Upper lobe of left lung (tissue), 4 donors: ENCODE results near the gene CRYBG1.

Experiments
- POLR2A ChIP-seq, 4 donors: fragments of 450-650 bp; IDR thresholded peaks; one replicate each; pipeline ENCODE4 v1.5.1; 2016 to 2017; ENCODE audit warnings: antibody characterized with exemption in 4 of 4, mild to moderate bottlenecking in 2 of 4
- POLR2AphosphoS5 ChIP-seq, 2 donors: sonication (generic); formaldehyde crosslinking; IDR thresholded peaks; one replicate each; pipeline ENCODE4 v1.5.1; 2017; ENCODE audit warnings: antibody characterized with exemption in 2 of 2
- TF ChIP-seq, protein P1 (sequence below), 6 experiments: fragments of 450-650 bp in 4 of 6; fragments of 200-600 bp in 2 of 6; sonication (generic) in 2 of 6; IDR thresholded peaks; one replicate each; pipeline ENCODE4 v1.5.1; 2016 to 2019; ENCODE audit warnings: antibody characterized with exemption in 6 of 6

DNA sequence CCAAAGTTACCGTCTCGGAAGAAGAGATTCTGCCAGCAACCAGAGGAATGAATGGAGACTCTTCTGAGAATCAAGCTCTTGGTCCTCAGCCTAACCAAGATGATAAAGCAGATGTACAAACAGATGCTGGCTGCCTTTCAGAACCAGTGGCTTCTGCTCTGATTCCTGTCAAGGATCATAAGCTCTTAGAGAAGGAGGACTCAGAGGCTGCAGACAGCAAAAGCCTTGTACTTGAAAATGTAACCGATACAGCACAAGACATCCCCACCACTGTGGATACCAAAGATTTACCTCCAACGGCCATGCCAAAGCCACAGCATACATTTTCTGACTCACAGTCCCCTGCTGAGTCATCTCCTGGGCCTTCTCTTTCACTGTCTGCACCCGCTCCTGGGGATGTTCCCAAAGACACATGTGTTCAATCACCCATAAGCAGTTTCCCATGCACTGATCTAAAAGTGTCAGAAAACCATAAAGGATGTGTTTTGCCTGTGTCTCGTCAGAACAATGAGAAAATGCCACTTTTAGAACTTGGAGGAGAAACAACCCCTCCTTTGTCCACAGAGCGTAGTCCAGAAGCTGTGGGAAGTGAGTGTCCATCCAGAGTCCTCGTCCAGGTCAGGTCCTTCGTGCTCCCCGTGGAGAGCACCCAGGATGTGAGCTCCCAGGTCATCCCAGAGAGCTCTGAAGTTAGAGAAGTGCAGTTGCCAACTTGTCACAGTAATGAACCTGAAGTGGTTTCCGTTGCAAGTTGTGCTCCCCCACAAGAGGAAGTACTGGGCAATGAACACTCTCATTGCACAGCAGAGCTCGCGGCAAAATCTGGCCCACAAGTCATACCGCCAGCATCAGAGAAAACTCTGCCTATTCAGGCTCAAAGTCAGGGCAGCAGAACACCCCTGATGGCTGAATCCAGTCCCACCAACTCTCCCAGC lies 159.2 kb downstream of the CRYBG1 start:
- TF ChIP-seq, protein P1, sequence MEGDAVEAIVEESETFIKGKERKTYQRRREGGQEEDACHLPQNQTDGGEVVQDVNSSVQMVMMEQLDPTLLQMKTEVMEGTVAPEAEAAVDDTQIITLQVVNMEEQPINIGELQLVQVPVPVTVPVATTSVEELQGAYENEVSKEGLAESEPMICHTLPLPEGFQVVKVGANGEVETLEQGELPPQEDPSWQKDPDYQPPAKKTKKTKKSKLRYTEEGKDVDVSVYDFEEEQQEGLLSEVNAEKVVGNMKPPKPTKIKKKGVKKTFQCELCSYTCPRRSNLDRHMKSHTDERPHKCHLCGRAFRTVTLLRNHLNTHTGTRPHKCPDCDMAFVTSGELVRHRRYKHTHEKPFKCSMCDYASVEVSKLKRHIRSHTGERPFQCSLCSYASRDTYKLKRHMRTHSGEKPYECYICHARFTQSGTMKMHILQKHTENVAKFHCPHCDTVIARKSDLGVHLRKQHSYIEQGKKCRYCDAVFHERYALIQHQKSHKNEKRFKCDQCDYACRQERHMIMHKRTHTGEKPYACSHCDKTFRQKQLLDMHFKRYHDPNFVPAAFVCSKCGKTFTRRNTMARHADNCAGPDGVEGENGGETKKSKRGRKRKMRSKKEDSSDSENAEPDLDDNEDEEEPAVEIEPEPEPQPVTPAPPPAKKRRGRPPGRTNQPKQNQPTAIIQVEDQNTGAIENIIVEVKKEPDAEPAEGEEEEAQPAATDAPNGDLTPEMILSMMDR (IDR thresholded peaks at IDR 0.05) = no peak
- TF ChIP-seq POLR2A (IDR thresholded peaks at IDR 0.05) (peak in 1 of 4 donors; percentile 61), POLR2AphosphoS5 (IDR thresholded peaks at IDR 0.05) (peak in 1 of 2 donors; percentile 52)
